Activated CD8-positive, alpha-beta memory T cell treated with anti-CD3 and anti-CD28 coated beads, Interleukin-2, amount 10 ng/mL, durations not matched to agents 7 days and 5 days (primary cell): ENCODE data around the gene ITFG1. TPM values are rescaled to one million over a fixed set of nuclear protein-coding genes. Genes with fewer than 3 reads are reported as not detected.
A peak's percentile ranks its signal among the peaks of the same experiment; 100 is the strongest.
"Not testable (repeated sequence)": the region's sequence is repeated elsewhere in the genome, so short reads cannot be mapped to it uniquely, and the experiment has no call there.

Experiments
- ATAC-seq: fragments of 150-1000 bp; cut with Tn5 transposase; one replicate; pipeline ENCODE4 v1.10.0; 2021; ENCODE audit warnings: moderate library complexity
- CTCF ChIA-PET: fragments of 350-600 bp; sonication (Branson Sonifier 250); formaldehyde crosslinking; loops from one replicate; lab custom pipeline; 2021; ENCODE audit warnings: antibody characterized with exemption; lab: Charles Lee
- DNase-seq: peaks from one replicate; pipeline ENCODE4 v3.0.0-alpha.2; 2020
- H3K27ac Mint-ChIP-seq: one replicate; pipeline ENCODE4 v1.8.0; 2021; ENCODE audit warnings: mild to moderate bottlenecking, mixed read lengths
- H3K27me3 Mint-ChIP-seq: one replicate; pipeline ENCODE4 v1.8.0; 2021; ENCODE audit warnings: mixed read lengths
- H3K36me3 Mint-ChIP-seq: one replicate; pipeline ENCODE4 v1.8.0; 2021; ENCODE audit warnings: mild to moderate bottlenecking, mixed read lengths
- H3K4me1 Mint-ChIP-seq: one replicate; pipeline ENCODE4 v1.8.0; 2021; ENCODE audit warnings: mixed read lengths
- H3K4me3 Mint-ChIP-seq: one replicate; pipeline ENCODE4 v1.8.0; 2021; ENCODE audit warnings: mild to moderate bottlenecking, moderate library complexity, mixed read lengths
- H3K9me3 Mint-ChIP-seq: one replicate; pipeline ENCODE4 v1.8.0; 2022; ENCODE audit warnings: low read depth, mixed read lengths
- total RNA-seq, 2 experiments: library from RNA; stranded (reverse); gene quantifications; one replicate each; pipeline ENCODE4 v1.2.3, GENCODE V29; 2021

The ITFG1 gene
- total RNA-seq, 2 experiments from 2014 or later, result 22.1 to 25.4 TPM

DNA sequence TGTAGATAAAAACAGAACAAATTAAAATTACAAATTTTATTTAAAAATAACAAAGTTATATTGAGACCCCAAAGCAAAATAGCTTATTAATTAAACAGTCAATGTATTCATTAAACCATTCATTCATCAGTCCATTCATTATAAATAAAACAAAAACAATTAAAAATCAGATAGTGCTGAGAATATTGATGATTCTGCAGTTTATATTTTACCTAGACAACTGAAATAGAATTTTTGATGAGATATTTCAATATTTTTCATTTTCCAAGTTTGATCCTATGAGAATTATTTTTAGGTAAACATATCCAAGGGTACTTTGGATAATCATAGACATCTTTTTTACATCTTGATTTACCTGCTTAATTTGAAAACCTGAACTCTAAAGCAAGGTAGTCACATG lies 301.9 kb downstream of the ITFG1 start:
- CTCF ChIA-PET, result interaction anchor here (1.6 kb wide), 1 partner anchor 14 kb away, joined by 3 read pairs; no protein-coding TSS in a partner anchor
- Mint-ChIP-seq H3K9me3 (no peaks in the 10 kb centered on the region), H3K27me3 (no peaks in the 10 kb centered on the region), H3K4me3 (no peak overlapping the region), H3K27ac (no peak overlapping the region), H3K36me3 (peaks cover 8% of the 10 kb centered on the region), H3K4me1 (no peaks in the 10 kb centered on the region)
- DNase-seq (no peak), ATAC-seq (no peak)

- peaks cover 24% of the 10 kb centered on the region for H3K36me3 Mint-ChIP-seq
- no peak overlapping the region for H3K27ac Mint-ChIP-seq
- no peak for DNase-seq
- no peaks in the 10 kb centered on the region for H3K4me1 Mint-ChIP-seq
- H3K9me3 Mint-ChIP-seq, result peaks cover 3% of the 10 kb centered on the region
- no peaks in the 10 kb centered on the region for H3K27me3 Mint-ChIP-seq
- no peak overlapping the region for H3K4me3 Mint-ChIP-seq
- CTCF ChIA-PET, result interaction anchor here (1.6 kb wide), 1 partner anchor 119 kb away, joined by 4 read pairs; no protein-coding TSS in a partner anchor
- no peak for ATAC-seq
Measured at GRCh38 chr16:47156680-47157215, 304.1 kb downstream of the ITFG1 start.

DNA sequence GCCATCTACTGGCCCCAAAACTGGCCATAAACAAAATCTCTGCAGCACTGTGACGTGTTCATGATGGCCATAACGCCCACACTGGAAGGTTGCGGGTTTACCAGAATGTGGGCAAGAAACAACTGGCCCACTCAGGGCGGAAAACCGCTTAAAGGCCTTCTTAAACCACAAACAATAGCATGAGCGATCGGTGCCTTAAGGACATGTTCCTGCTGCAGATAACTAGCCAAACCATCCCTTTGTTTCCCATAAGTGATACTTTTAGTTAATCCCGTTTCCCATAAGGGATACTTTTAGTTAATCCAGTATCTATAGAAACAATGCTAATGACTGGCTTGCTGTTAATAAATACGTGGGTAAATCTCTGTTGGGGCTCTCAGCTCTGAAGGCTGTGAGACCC lies 308.4 kb downstream of the ITFG1 start:
- not testable (repeated sequence) for H3K27me3 Mint-ChIP-seq, ATAC-seq, DNase-seq, H3K4me1 Mint-ChIP-seq, H3K4me3 Mint-ChIP-seq, H3K27ac Mint-ChIP-seq, H3K9me3 Mint-ChIP-seq
- peaks cover 33% of the 10 kb centered on the region for H3K36me3 Mint-ChIP-seq
- CTCF ChIA-PET, result interaction anchor here (1.0 kb wide), 1 partner anchor 9 kb away, joined by 5 read pairs; the partner anchor contains the start of gene NETO2

GRCh38 chr16:47150067-47150466 lies 310.8 kb downstream of the ITFG1 start:
- H3K9me3 Mint-ChIP-seq, result peaks cover 3% of the 10 kb centered on the region
- H3K4me3 Mint-ChIP-seq, result no peak overlapping the region
- ATAC-seq (no peak), DNase-seq (peak; percentile 46)
- peaks cover 8% of the 10 kb centered on the region for H3K27me3 Mint-ChIP-seq
- CTCF ChIA-PET, result interaction anchor here (0.8 to 2.1 kb wide), 2 partner anchors 8 to 112 kb away, joined by 3 to 7 read pairs; no protein-coding TSS in a partner anchor
- H3K36me3 Mint-ChIP-seq, result peaks cover 25% of the 10 kb centered on the region
- no peak overlapping the region for H3K27ac Mint-ChIP-seq
- H3K4me1 Mint-ChIP-seq, result peaks cover 8% of the 10 kb centered on the region

- H3K36me3 Mint-ChIP-seq, result peaks cover 1% of the 10 kb centered on the region
- DNase-seq (no peak), ATAC-seq (no peak)
- H3K4me1 Mint-ChIP-seq, result peaks cover 23% of the 10 kb centered on the region
- peaks cover 22% of the 10 kb centered on the region for H3K27me3 Mint-ChIP-seq
- H3K4me3 Mint-ChIP-seq, result peak overlapping the region; percentile 62
- CTCF ChIA-PET, result interaction anchor here (0.7 to 4.9 kb wide), 17 partner anchors 9 to 1479 kb away, joined by 3 to 57 read pairs (median 4); partner anchors contain the start of genes ITFG1 and PHKB
- no peaks in the 10 kb centered on the region for H3K9me3 Mint-ChIP-seq
- H3K27ac Mint-ChIP-seq, result no peak overlapping the region
Measured at GRCh38 chr16:47144559-47144877, 316.3 kb downstream of the ITFG1 start.

DNA sequence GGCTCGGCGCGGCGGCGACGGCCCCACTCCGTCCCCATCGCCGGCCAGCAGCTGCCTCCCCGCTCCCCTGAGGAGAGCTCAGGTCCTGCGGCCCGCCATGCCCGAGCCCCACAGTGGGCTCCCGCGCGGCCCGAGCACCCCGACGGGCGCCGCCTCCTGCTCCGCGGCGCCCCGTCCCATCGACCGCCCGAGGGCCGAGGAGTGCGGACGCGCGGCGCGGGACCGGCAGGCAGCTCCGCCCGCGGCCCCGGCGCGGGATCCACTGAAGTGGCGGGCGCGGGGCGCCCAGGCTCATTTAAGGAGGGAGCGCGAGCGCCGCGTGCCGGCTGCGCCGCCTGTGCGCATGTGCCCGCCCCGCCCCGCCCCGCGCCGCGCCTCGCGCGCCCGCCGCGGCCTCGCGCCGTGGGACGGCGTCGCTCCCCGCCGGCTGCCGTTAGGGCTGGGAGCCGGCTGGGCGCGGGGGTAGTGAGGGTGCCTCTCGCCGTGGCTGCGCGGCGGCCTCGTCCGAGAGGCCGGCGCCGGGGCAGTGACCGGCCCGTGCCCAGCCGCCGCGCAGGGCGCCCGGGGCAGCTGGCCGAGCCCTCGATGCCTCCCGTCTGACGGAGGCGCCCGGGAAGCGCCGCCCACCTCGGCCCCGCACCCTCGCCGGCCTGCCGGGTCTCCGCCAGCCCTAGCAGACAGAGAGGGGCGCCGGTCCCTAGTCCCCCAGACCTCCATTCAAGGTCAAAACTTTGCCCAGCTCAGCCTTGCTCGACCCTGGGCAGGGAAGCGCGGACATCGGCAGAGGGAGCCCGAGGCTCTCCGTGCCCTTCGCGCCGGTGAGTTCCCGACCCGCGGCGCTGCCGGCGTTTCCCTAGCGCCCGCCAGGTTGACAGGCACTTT lies 316.9 kb downstream of the ITFG1 start, which contains the start of gene NETO2:
Gene NETO2 (minus strand): TSS at position 269 of the 882 bp plus-strand sequence. CDS start 333 bp downstream, outside the sequence.
- Mint-ChIP-seq H3K4me1 (peaks cover 29% of the 10 kb centered on the region), H3K4me3 (peak within 1 kb of the TSS; percentile 77), H3K27me3 (peaks cover 22% of the 10 kb centered on the region), H3K9me3 (no peaks in the 10 kb centered on the region), H3K36me3 (peaks cover 1% of the 10 kb centered on the region), H3K27ac (no peak within 1 kb of the TSS)
- CTCF ChIA-PET, result interaction anchor here (0.8 to 4.9 kb wide), 28 partner anchors 9 to 1479 kb away, joined by 3 to 57 read pairs (median 4); partner anchors contain the start of genes DNAJA2, ITFG1 and PHKB
- DNase-seq (peak; percentile 70), ATAC-seq (peak; percentile 77)

GRCh38 chr16:47142821-47143676 lies 317.8 kb downstream of the ITFG1 start:
- CTCF ChIA-PET, result interaction anchor here (0.8 to 4.9 kb wide), 34 partner anchors 8 to 1480 kb away, joined by 3 to 57 read pairs (median 5); partner anchors contain the start of genes DNAJA2 and PHKB
- peak; percentile 76 for ATAC-seq
- peaks cover 22% of the 10 kb centered on the region for H3K27me3 Mint-ChIP-seq
- DNase-seq, result peak; percentile 76
- H3K27ac Mint-ChIP-seq, result no peak overlapping the region
- H3K4me1 Mint-ChIP-seq, result peaks cover 36% of the 10 kb centered on the region
- no peaks in the 10 kb centered on the region for H3K9me3 Mint-ChIP-seq
- peak overlapping the region; percentile 77 for H3K4me3 Mint-ChIP-seq
- H3K36me3 Mint-ChIP-seq, result peaks cover 1% of the 10 kb centered on the region

DNA sequence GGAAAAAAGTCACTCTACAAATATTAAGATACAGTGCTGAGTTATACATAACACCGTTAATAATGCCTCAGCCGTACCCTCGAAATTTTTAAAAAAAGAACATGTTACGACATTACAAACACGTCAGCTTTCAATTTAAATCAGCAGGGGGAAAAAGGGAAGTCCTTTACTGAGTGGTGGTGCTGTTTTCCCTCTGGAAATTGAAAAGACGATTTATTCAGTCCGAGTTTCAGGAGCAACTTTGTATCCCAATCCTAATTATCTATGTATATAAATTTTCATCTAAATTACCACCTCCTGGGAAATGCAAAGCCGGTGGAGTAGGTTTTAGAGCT lies 318.4 kb downstream of the ITFG1 start:
- Mint-ChIP-seq H3K4me3 (peak overlapping the region; percentile 77), H3K27ac (peak overlapping the region; percentile 49), H3K36me3 (peaks cover 1% of the 10 kb centered on the region), H3K27me3 (peaks cover 22% of the 10 kb centered on the region), H3K9me3 (no peaks in the 10 kb centered on the region), H3K4me1 (peaks cover 38% of the 10 kb centered on the region)
- ATAC-seq (no peak), DNase-seq (no peak)
- CTCF ChIA-PET, result interaction anchor here (0.9 to 4.9 kb wide), 33 partner anchors 8 to 1481 kb away, joined by 3 to 57 read pairs (median 5); partner anchors contain the start of genes DNAJA2 and PHKB

- H3K4me3 Mint-ChIP-seq, result peak overlapping the region; percentile 77
- CTCF ChIA-PET, result interaction anchor here (0.6 to 4.9 kb wide), 45 partner anchors 9 to 1481 kb away, joined by 3 to 57 read pairs (median 3); partner anchors contain the start of genes DNAJA2, ITFG1 and PHKB
- peak overlapping the region; percentile 49 for H3K27ac Mint-ChIP-seq
- H3K27me3 Mint-ChIP-seq, result peaks cover 22% of the 10 kb centered on the region
- H3K9me3 Mint-ChIP-seq, result no peaks in the 10 kb centered on the region
- peaks cover 41% of the 10 kb centered on the region for H3K4me1 Mint-ChIP-seq
- peak; percentile 69 for ATAC-seq
- DNase-seq, result peak; percentile 92
- H3K36me3 Mint-ChIP-seq, result peaks cover 1% of the 10 kb centered on the region
Measured at GRCh38 chr16:47141773-47142485, 318.9 kb downstream of the ITFG1 start.

- no peak for ATAC-seq
- peaks cover 1% of the 10 kb centered on the region for H3K36me3 Mint-ChIP-seq
- H3K9me3 Mint-ChIP-seq, result no peaks in the 10 kb centered on the region
Measured at GRCh38 chr16:47140686-47141085, 320.2 kb downstream of the ITFG1 start.

DNA sequence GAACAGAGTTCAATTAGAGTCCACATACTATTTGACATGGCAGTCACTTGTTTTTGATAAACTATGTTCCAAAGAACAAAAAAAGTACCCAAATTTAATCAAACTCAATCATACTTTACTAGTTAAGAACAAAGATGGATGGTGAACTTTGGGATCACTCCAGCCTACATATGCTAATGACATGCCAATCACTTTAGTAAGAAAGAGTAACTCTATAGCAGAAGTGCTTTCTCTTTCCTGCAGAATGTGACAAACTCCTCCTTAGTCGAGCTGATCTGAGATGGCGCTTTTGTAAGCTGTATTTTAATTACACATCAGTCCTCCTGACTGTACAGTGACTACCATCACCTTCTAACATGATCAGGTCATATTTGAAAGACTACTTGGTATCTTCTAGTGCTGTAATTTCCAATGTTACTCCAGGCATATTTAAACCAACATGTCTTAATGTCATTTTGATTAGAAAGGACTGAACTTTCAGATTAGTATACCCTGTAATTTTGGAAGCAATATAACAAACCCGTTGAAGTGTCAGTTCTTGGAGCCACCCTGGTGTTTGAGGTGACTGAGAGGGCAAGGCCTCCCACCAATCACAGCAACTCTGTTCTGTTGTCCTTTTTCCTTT lies 321.2 kb downstream of the ITFG1 start:
- CTCF ChIA-PET, result no interaction called here
- Mint-ChIP-seq H3K27ac (no peak overlapping the region), H3K9me3 (no peaks in the 10 kb centered on the region), H3K27me3 (peaks cover 10% of the 10 kb centered on the region), H3K36me3 (peaks cover 1% of the 10 kb centered on the region), H3K4me1 (peaks cover 52% of the 10 kb centered on the region), H3K4me3 (no peak overlapping the region)
- ATAC-seq, result no peak
- DNase-seq, result no peak

More at GRCh38 chr16:47140686-47141085, 320.2 kb downstream of the ITFG1 start:
- H3K4me1 Mint-ChIP-seq, result peaks cover 47% of the 10 kb centered on the region
- no peak overlapping the region for H3K27ac Mint-ChIP-seq
- H3K4me3 Mint-ChIP-seq, result no peak overlapping the region
- CTCF ChIA-PET, result interaction anchor here (1.0 to 4.9 kb wide), 13 partner anchors 21 to 1024 kb away, joined by 3 to 57 read pairs (median 9); no protein-coding TSS in a partner anchor
- H3K27me3 Mint-ChIP-seq, result peaks cover 19% of the 10 kb centered on the region
- no peak for DNase-seq
